HEK293 (cell line): ENCODE results near the gene PC.

Experiments used
- ZNF239 ChIP-seq: fragments of 450-650 bp; formaldehyde crosslinking; IDR thresholded peaks from 2 replicates; pipeline ENCODE4 v1.5.1; 2016; ENCODE audit warnings: missing biosample characterization, missing genetic modification characterization
- TF ChIP-seq, protein P1 (sequence below): fragments of 450-650 bp; formaldehyde crosslinking; IDR thresholded peaks from 2 replicates; pipeline ENCODE4 v1.5.1; 2016; ENCODE audit warnings: missing biosample characterization, missing genetic modification characterization

DNA sequence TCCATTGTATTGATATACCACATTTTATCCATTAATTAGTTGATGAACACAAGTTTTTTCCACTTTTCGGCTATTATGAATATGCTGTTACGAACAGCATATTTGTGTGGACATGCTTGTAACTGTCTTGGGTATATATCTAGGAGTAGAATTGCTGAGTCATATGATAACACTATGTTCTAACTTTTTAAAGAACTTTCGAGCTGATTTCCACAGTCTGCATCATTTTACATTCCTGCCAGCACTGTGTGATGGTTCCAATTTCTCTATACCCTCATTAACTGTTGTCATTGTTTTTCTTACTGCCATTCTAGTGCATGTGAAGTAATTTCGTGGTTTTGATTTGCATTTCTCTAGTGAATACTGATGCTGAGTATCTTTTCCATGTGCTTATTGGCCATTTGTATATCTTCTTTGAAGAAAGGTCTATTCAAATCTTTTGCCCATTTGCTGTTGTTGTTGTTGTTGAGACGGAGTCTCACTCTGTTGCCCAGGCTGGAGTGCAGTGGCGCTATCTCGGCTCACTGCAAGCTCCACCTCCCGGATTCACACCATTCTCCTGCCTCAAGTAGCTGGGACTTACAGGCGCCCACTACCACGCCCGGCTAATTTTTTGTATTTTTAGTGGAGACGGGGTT lies 122.3 kb downstream of the PC start:
- no peak for TF ChIP-seq ZNF239 (tag by site-specific recombination)
- TF ChIP-seq, protein P1, sequence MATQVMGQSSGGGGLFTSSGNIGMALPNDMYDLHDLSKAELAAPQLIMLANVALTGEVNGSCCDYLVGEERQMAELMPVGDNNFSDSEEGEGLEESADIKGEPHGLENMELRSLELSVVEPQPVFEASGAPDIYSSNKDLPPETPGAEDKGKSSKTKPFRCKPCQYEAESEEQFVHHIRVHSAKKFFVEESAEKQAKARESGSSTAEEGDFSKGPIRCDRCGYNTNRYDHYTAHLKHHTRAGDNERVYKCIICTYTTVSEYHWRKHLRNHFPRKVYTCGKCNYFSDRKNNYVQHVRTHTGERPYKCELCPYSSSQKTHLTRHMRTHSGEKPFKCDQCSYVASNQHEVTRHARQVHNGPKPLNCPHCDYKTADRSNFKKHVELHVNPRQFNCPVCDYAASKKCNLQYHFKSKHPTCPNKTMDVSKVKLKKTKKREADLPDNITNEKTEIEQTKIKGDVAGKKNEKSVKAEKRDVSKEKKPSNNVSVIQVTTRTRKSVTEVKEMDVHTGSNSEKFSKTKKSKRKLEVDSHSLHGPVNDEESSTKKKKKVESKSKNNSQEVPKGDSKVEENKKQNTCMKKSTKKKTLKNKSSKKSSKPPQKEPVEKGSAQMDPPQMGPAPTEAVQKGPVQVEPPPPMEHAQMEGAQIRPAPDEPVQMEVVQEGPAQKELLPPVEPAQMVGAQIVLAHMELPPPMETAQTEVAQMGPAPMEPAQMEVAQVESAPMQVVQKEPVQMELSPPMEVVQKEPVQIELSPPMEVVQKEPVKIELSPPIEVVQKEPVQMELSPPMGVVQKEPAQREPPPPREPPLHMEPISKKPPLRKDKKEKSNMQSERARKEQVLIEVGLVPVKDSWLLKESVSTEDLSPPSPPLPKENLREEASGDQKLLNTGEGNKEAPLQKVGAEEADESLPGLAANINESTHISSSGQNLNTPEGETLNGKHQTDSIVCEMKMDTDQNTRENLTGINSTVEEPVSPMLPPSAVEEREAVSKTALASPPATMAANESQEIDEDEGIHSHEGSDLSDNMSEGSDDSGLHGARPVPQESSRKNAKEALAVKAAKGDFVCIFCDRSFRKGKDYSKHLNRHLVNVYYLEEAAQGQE (tag by site-specific recombination), result no peak
